Gastrocnemius medialis (tissue), 4 donors: ENCODE measurements around the gene FNDC5.

Source experiments
- POLR2A ChIP-seq, 2 donors: fragments of 450-650 bp; IDR thresholded peaks; one replicate each; pipeline ENCODE4 v1.6.1; 2017; ENCODE audit warnings: antibody characterized with exemption in 2 of 2, mild to moderate bottlenecking in 2 of 2, moderate library complexity in 2 of 2
- TF ChIP-seq, protein P1 (sequence below), 5 experiments: fragments of 450-650 bp in 3 of 5; fragments of 200-600 bp in 2 of 5; sonication (generic) in 2 of 5; IDR thresholded peaks in 4 of 5; conservative IDR thresholded peaks in 1 of 5; 1 replicate in 4 of 5; 2 replicates in 1 of 5; pipeline ENCODE4 v1.5.1; 2016 to 2019; ENCODE audit warnings: antibody characterized with exemption in 5 of 5, mild to moderate bottlenecking in 3 of 5, moderate library complexity in 3 of 5

DNA sequence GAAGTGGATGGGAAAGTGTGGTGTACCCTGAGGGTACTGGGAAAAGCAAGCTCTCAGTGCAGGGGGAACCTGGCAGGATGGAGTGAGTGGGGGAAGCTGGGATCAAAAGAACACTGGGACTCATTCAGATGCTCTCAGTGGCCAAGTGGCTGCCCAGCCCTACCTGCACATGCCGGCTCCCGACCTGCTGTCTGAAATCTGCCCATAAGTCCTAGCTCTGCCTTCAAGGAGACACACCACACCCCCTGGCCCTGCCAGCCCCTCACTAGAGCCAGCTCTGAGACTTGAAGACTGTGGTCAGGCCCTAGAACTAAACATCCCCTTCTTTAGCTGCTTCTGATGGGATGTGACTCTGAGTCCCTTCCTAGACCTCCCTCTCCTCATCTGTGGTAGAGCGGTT is 28.2 kb upstream of the FNDC5 start:
- TF ChIP-seq POLR2A (IDR thresholded peaks at IDR 0.05) = no peak
- TF ChIP-seq, protein P1, sequence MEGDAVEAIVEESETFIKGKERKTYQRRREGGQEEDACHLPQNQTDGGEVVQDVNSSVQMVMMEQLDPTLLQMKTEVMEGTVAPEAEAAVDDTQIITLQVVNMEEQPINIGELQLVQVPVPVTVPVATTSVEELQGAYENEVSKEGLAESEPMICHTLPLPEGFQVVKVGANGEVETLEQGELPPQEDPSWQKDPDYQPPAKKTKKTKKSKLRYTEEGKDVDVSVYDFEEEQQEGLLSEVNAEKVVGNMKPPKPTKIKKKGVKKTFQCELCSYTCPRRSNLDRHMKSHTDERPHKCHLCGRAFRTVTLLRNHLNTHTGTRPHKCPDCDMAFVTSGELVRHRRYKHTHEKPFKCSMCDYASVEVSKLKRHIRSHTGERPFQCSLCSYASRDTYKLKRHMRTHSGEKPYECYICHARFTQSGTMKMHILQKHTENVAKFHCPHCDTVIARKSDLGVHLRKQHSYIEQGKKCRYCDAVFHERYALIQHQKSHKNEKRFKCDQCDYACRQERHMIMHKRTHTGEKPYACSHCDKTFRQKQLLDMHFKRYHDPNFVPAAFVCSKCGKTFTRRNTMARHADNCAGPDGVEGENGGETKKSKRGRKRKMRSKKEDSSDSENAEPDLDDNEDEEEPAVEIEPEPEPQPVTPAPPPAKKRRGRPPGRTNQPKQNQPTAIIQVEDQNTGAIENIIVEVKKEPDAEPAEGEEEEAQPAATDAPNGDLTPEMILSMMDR (IDR thresholded peaks at IDR 0.05 in 4 of 5, conservative IDR thresholded peaks at IDR 0.05 in 1 of 5) = no peak
